GM10266 (cell line): Measurements from ENCODE around the gene KDM2B.

Experiments
- DNase-seq: peaks from one replicate; pipeline ENCODE4 v3.0.0; 2012; ENCODE audit errors: extremely low spot score
- CTCF ChIP-seq: IDR thresholded peaks from 2 replicates; pipeline ENCODE4 v1.5.1; 2012; ENCODE audit warnings: mild to moderate bottlenecking, low read depth; ENCODE audit not compliant: control insufficient read depth, insufficient read depth; ENCODE audit errors: missing control alignments

Gene KDM2B

GRCh38 chr12:121404734-121405133, 176.1 kb downstream of the KDM2B start:
- TF ChIP-seq CTCF: no peak
- no peak for DNase-seq

- no peak for DNase-seq
- no peak for TF ChIP-seq CTCF
These were observed 177.1 kb downstream of the KDM2B start for GRCh38 chr12:121403721-121404120.

DNA sequence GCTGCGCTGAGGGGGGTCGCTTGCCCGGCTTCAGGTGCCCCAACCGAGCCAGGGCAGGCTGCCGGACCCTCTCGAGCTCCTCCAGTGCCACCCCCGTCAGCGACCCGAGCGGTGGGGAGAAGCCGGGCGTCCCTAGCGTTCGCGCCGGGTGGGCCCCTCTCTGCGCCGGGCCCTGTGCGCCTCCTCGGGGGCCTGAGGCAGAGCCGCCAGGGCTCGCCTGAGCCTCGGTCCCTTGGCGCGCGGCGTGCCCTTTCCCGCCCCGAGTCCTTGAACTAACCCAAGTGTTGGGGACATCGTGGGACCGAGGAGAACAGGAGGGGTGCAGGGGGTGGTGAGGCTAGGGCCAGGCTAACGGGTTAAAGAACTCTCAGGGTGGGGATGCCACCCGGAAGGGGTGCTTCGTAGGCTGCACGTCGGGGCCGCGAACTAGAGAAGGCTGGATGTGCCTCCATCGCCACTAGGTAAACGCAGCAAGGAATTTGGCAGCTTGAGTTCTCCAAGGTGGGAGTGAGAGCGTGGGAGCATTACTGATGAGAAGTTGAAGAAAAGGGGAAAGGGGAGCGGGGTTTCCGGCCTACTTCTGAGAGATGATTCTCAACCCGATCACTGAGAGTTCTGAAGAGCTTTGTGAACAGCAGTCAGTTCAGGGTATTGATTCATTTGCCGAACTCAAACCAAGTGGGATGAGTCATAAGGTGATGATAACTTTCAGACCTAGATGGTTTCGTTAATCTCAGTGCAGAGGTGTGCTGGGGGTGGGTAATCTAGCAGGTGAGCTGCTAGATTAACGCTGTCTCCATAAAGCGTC, 180.3 kb downstream of the KDM2B start:
- no peak for TF ChIP-seq CTCF
- peak; percentile 50 for DNase-seq

DNA sequence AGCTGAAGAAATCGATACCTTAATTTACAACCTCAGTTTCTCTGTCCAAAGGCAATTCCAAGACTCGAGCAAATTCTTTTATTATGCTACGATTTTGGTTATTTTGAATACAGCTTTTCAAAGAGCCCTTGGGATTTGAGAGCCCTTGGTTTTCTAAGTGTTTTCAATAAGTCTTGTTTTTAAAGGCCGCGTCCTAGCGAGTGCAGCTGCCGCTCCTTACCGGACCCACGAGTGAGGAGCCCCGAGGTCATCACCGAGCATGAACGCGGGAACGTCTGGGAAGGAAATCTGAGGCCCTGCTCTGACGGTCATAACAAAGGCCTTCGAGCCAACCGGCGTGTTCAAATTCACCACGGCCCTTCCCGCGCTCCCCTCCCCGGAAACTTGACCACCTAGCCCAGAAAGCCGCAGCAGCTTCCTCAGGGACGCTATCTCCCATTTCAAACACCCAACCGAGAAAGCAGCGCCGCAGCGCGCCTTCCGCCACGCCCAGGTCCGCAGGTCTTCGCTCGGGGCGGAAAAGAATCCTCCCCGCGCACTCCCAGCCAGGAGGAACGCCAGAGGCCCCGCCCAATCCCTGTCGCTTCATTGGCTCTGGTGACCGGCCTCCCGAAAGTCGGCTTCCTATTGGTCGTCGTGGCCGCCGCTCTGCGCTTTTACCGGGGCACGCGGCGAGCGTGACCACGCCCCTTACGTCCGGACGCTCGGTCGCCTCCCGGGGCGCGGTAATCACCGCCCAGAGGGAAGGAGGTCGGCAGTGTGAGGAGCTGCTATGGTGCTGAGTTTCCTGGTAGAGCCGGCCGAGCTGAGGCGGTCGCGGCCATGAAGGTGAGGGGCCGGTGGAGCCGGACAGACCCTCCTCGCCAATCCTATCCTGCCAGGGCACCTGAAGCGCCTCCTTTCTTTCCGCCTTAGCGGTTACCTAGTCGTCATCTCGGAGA, 181.2 kb downstream of the KDM2B start, which contains the start of gene RNF34:
RNF34 (plus strand) TSS at position 728 of the 941 bp plus-strand sequence; CDS start at position 823, 95 bp downstream.
- TF ChIP-seq CTCF: no peak

GRCh38 chr12:121398355-121398754, 182.5 kb downstream of the KDM2B start:
- no peak for DNase-seq
- TF ChIP-seq CTCF: no peak

More for the DNA sequence above, 181.2 kb downstream of the KDM2B start, which contains the start of gene RNF34:
- DNase-seq: peak; percentile 96

GRCh38 chr12:121397521-121397920, 183.3 kb downstream of the KDM2B start:
- TF ChIP-seq CTCF: no peak
- DNase-seq: no peak
